HepG2 (cell line): Measurements from ENCODE around the gene TMED6. TPM values are rescaled to one million over a fixed set of nuclear protein-coding genes. Genes with fewer than 3 reads are reported as not detected.
A peak's percentile ranks its signal among the peaks of the same experiment; 100 is the strongest.

Source experiments
- BRF2 ChIP-seq: sonication (generic); formaldehyde crosslinking; IDR thresholded peaks from 2 replicates; pipeline ENCODE4 v1.8.1; 2022; ENCODE audit warnings: mild to moderate bottlenecking, missing genetic modification reagents
- FOXM1 ChIP-seq: sonication (generic); formaldehyde crosslinking; IDR thresholded peaks from 2 replicates; pipeline ENCODE4 v1.5.0; 2020; ENCODE audit warnings: missing genetic modification reagents
- HOXD1 ChIP-seq: sonication (generic); formaldehyde crosslinking; IDR thresholded peaks from 2 replicates; pipeline ENCODE4 v1.5.0; 2020; ENCODE audit warnings: missing genetic modification reagents
- NFE2L2 ChIP-seq: fragments of 150-350 bp; IDR thresholded peaks from 2 replicates; pipeline ENCODE4 v1.6.1; 2014; ENCODE audit warnings: low read length
- PRPF4 ChIP-seq: fragments of 200-400 bp; formaldehyde crosslinking; IDR thresholded peaks from 2 replicates; pipeline ENCODE4 v1.6.1; 2016; ENCODE audit warnings: low read length, low read depth; ENCODE audit not compliant: poor library complexity, severe bottlenecking
- STAT6 ChIP-seq: sonication (generic); formaldehyde crosslinking; IDR thresholded peaks from 2 replicates; pipeline ENCODE4 v1.4.0; 2020; ENCODE audit warnings: missing genetic modification reagents, mild to moderate bottlenecking, borderline replicate concordance
- TIGD3 ChIP-seq: sonication (generic); formaldehyde crosslinking; IDR thresholded peaks from 2 replicates; pipeline ENCODE4 v1.5.1; 2020; ENCODE audit warnings: mild to moderate bottlenecking, missing genetic modification reagents, borderline replicate concordance
- ZBTB38 ChIP-seq: sonication (generic); formaldehyde crosslinking; IDR thresholded peaks from 2 replicates; pipeline ENCODE4 v1.5.1; 2020; ENCODE audit warnings: mild to moderate bottlenecking, missing genetic modification reagents
- ZFP62 ChIP-seq: sonication (generic); formaldehyde crosslinking; IDR thresholded peaks from 2 replicates; pipeline ENCODE4 v1.4.0; 2020; ENCODE audit warnings: missing genetic modification reagents
- ZHX2 ChIP-seq, 2 experiments: sonication (generic) in 1 of 2; formaldehyde crosslinking in 1 of 2; IDR thresholded peaks; 2 replicates each; pipeline versions ENCODE4 v1.6.1 to v1.9.0; 2014 to 2022; ENCODE audit warnings: antibody characterized with exemption in 1 of 2, borderline replicate concordance in 1 of 2, inconsistent platforms in 1 of 2, low read depth in 1 of 2, missing genetic modification reagents in 1 of 2
- ZNF232 ChIP-seq: sonication (generic); formaldehyde crosslinking; IDR thresholded peaks from 2 replicates; pipeline ENCODE4 v1.4.0; 2020; ENCODE audit warnings: missing genetic modification reagents, borderline replicate concordance
- ZNF331 ChIP-seq: sonication (generic); formaldehyde crosslinking; IDR thresholded peaks from 2 replicates; pipeline ENCODE4 v1.4.0; 2020; ENCODE audit warnings: missing genetic modification reagents
- ZNF550 ChIP-seq: sonication (generic); formaldehyde crosslinking; IDR thresholded peaks from 2 replicates; pipeline ENCODE4 v1.4.0; 2020; ENCODE audit warnings: mild to moderate bottlenecking, missing genetic modification reagents, borderline replicate concordance
- ZSCAN20 ChIP-seq: sonication (generic); formaldehyde crosslinking; IDR thresholded peaks from 2 replicates; pipeline ENCODE4 v1.4.0; 2020; ENCODE audit warnings: missing genetic modification reagents, mild to moderate bottlenecking, borderline replicate concordance
- polyA plus RNA-seq, 8 experiments: library from polyadenylated mRNA; depleted of rRNA in 3 of 8; stranded (reverse) in 7 of 8; unstranded in 1 of 8; fragments of >200 nt; fragmentation: Illumina TruSeq in 4 of 8; extraction: Trizol in 4 of 8; gene quantifications; 2 replicates each; pipeline versions ENCODE4 v1.2.1 to v1.2.3, GENCODE V29; 2011 to 2016; ENCODE audit warnings: low read depth in 4 of 8, missing spikeins in 1 of 8, mixed read lengths in 1 of 8; ENCODE audit not compliant: insufficient read depth in 1 of 8
- total RNA-seq, 5 experiments: library from RNA; depleted of rRNA; stranded (reverse); fragments of >200 nt; fragmentation: Illumina TruSeq; extraction: Trizol; gene quantifications; 2 replicates each; pipeline ENCODE4 v1.2.3, GENCODE V29; 2016; ENCODE audit warnings: low read depth in 1 of 5

The TMED6 gene
- total and polyA plus RNA-seq, 2 of the 13 experiments (the other 11 are each of a cell fraction or from before 2014, with no cell fraction given): 9.8 to 14.4 TPM

GRCh38 chr16:69330286-69331109 lies 21.1 kb downstream of the TMED6 start, which contains the start of gene PDF (continued):
- TF ChIP-seq FOXM1 (CRISPR knock-in tag) (peak; percentile 73; the same call in 1 of the 2 replicates), ZNF550 (peak; percentile 71; the same call in 1 of the 2 replicates), HOXD1 (CRISPR knock-in tag) (peak; percentile 92), ZSCAN20 (CRISPR knock-in tag) (peak; percentile 38; the same call in 1 of the 2 replicates), NFE2L2 (no peak), ZBTB38 (CRISPR knock-in tag) (peak; percentile 94; the same call in 1 of the 2 replicates), BRF2 (CRISPR knock-in tag) (peak; percentile 39; the same call in 1 of the 2 replicates), ZNF232 (CRISPR knock-in tag) (peak; percentile 77; the same call in 1 of the 2 replicates), PRPF4 (no peak), STAT6 (CRISPR knock-in tag) (peak; percentile 77; the same call in 1 of the 2 replicates), ZFP62 (CRISPR knock-in tag) (no peak), ZNF331 (CRISPR knock-in tag) (peak; percentile 84), TIGD3 (CRISPR knock-in tag) (no peak), ZHX2 (IDR thresholded peaks at IDR 0.05; ENCODE audit: low read depth) (peak; percentile 73; the same call in 1 of the 2 replicates), ZHX2 (CRISPR knock-in tag; IDR thresholded peaks at IDR 0.05; ENCODE audit: borderline replicate concordance) (peak; percentile 86)
